ENCODE results near the gene TMEM53.

- TF ChIP-seq CTCF (conservative IDR thresholded peaks at IDR 0.05 in 1 of 2, IDR thresholded peaks at IDR 0.05 in 1 of 2; ENCODE audit: low read depth in 1 of 2, low read length in 2 of 2): no peak
- TF ChIP-seq EZH2 (IDR thresholded peaks at IDR 0.05; ENCODE audit: low read length, missing control alignments): no peak
Measured at GRCh38 chr1:44621841-44622286, 52.4 kb downstream of the TMEM53 start.
